Activated CD4-positive, alpha-beta memory T cell treated with anti-CD3 and anti-CD28 coated beads, Interleukin-2, amount 10 ng/mL, durations not matched to agents 7 days and 5 days (primary cell): ENCODE measurements around the gene NCOA3. TPM values are rescaled to one million over a fixed set of nuclear protein-coding genes. Genes with fewer than 3 reads are reported as not detected.

ENCODE experiments used
- CTCF ChIA-PET: fragments of 350-600 bp; sonication (Branson Sonifier 250); formaldehyde crosslinking; loops from one replicate; lab custom pipeline; 2021; ENCODE audit warnings: antibody characterized with exemption, inconsistent platforms; lab: Charles Lee
- POLR2A ChIA-PET: fragments of 350-600 bp; sonication (Branson Sonifier 250); formaldehyde crosslinking; loops from one replicate; lab custom pipeline; 2021; ENCODE audit warnings: antibody characterized with exemption; lab: Charles Lee
- DNase-seq: peaks from one replicate; pipeline ENCODE4 v3.0.0-alpha.2; 2020
- H3K27ac Mint-ChIP-seq: one replicate; pipeline ENCODE4 v1.8.0; 2021; ENCODE audit warnings: mild to moderate bottlenecking, mixed read lengths
- H3K27me3 Mint-ChIP-seq: one replicate; pipeline ENCODE4 v1.8.0; 2021; ENCODE audit warnings: mixed read lengths
- H3K36me3 Mint-ChIP-seq: one replicate; pipeline ENCODE4 v1.8.0; 2021; ENCODE audit warnings: low read depth, mixed read lengths
- H3K4me1 Mint-ChIP-seq: one replicate; pipeline ENCODE4 v1.8.0; 2021; ENCODE audit warnings: mixed read lengths
- H3K4me3 Mint-ChIP-seq: one replicate; pipeline ENCODE4 v1.8.0; 2021; ENCODE audit warnings: mild to moderate bottlenecking, mixed read lengths
- H3K9me3 Mint-ChIP-seq: one replicate; pipeline ENCODE4 v1.8.0; 2021; ENCODE audit warnings: mixed read lengths
- total RNA-seq, 2 experiments: library from RNA; stranded (reverse); gene quantifications; one replicate each; pipeline ENCODE4 v1.2.3, GENCODE V29; 2021

Gene NCOA3
- total RNA-seq, 2 experiments from 2014 or later, result 81.0 to 83.1 TPM

DNA sequence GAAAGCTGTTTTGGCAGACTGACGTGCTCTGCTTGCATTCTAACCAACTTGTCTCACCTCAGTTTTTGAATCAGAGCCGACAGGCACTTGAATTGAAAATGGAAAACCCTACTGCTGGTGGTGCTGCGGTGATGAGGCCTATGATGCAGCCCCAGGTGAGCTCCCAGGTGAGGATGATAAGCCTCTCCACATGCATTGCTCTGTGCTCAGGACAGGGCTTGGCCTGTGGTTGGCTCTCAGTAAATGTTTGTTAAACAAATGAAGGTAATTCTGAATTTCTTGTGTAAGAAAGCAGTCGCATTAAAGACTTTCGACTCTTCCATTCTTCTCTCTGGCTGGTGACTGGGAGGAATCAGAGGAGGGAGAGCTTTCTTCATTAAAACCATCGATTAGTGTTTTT is 147.3 kb downstream of the NCOA3 start:
- CTCF ChIA-PET, result interaction anchor here (1.0 to 1.2 kb wide), 2 partner anchors 15 to 453 kb away, joined by 4 read pairs; no protein-coding TSS in a partner anchor
- no peak for DNase-seq
- Mint-ChIP-seq H3K27me3 (no peaks in the 10 kb centered on the region), H3K36me3 (peaks cover 70% of the 10 kb centered on the region), H3K9me3 (no peaks in the 10 kb centered on the region), H3K27ac (no peak overlapping the region), H3K4me1 (no peaks in the 10 kb centered on the region), H3K4me3 (no peak overlapping the region)
- POLR2A ChIA-PET, result interaction anchor here (0.9 to 1.4 kb wide), 2 partner anchors 10 to 21 kb away, joined by 3 to 4 read pairs; no protein-coding TSS in a partner anchor

DNA sequence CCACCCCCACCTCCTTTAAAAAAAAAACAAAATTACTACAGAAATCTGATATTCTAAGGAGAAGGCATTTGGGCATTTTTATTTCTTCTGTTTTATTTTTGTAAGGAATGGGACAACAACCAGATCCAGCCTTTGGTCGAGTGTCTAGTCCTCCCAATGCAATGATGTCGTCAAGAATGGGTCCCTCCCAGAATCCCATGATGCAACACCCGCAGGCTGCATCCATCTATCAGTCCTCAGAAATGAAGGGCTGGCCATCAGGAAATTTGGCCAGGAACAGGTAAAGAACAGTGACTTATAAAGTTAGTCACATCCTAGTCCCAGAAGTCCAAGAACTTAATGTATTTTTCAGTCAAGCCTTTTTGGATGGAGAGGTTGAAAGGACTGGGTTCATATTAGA is 150.6 kb downstream of the NCOA3 start:
- POLR2A ChIA-PET, result no interaction called here
- H3K27me3 Mint-ChIP-seq, result no peaks in the 10 kb centered on the region
- CTCF ChIA-PET, result interaction anchor here (2.6 kb wide), 1 partner anchor 11 kb away, joined by 14 read pairs; no protein-coding TSS in a partner anchor
- H3K4me3 Mint-ChIP-seq, result no peak overlapping the region
- DNase-seq, result no peak
- H3K36me3 Mint-ChIP-seq, result peaks cover 74% of the 10 kb centered on the region
- H3K9me3 Mint-ChIP-seq, result no peaks in the 10 kb centered on the region
- no peak overlapping the region for H3K27ac Mint-ChIP-seq
- no peaks in the 10 kb centered on the region for H3K4me1 Mint-ChIP-seq

DNA sequence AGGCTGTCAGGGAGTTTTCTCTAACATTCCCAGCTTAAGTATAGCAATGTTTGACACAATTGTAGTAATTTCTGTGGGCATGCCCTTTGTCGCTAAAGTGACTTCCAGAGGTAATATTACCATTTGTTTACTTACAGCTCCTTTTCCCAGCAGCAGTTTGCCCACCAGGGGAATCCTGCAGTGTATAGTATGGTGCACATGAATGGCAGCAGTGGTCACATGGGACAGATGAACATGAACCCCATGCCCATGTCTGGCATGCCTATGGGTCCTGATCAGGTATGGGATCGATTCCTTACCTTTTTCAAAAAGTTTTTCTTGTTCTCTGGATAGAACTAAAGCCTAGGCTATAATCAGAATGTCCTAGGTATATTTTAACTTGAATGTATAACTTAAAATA is 151.1 kb downstream of the NCOA3 start:
- H3K27ac Mint-ChIP-seq, result no peak overlapping the region
- ChIA-PET CTCF (interaction anchor here (2.6 kb wide), 1 partner anchor 11 kb away, joined by 14 read pairs; no protein-coding TSS in a partner anchor), POLR2A (interaction anchor here (0.6 to 0.7 kb wide), 2 partner anchors 35 to 461 kb away, joined by 3 read pairs; no protein-coding TSS in a partner anchor)
- no peaks in the 10 kb centered on the region for H3K27me3 Mint-ChIP-seq
- no peak overlapping the region for H3K4me3 Mint-ChIP-seq
- peaks cover 74% of the 10 kb centered on the region for H3K36me3 Mint-ChIP-seq
- DNase-seq, result no peak
- no peaks in the 10 kb centered on the region for H3K9me3 Mint-ChIP-seq
- H3K4me1 Mint-ChIP-seq, result no peaks in the 10 kb centered on the region

DNA sequence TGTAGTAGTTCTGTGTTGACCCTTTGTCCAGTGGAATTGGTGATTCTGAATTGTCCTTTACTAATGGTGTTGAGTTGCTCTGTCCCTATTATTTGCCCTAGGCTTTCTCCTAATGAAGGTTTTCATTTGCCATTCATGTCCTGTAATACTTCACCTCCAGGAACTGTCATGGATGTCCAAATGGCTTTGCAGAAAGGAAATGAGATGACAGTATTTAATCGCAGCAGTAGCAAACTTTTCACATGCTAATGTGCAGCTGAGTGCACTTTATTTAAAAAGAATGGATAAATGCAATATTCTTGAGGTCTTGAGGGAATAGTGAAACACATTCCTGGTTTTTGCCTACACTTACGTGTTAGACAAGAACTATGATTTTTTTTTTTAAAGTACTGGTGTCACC is 152.2 kb downstream of the NCOA3 start:
- H3K27me3 Mint-ChIP-seq, result no peaks in the 10 kb centered on the region
- ChIA-PET CTCF (interaction anchor here (2.6 kb wide), 1 partner anchor 10 kb away, joined by 14 read pairs; no protein-coding TSS in a partner anchor), POLR2A (no interaction called here)
- H3K4me3 Mint-ChIP-seq, result no peak overlapping the region
- H3K9me3 Mint-ChIP-seq, result no peaks in the 10 kb centered on the region
- H3K27ac Mint-ChIP-seq, result no peak overlapping the region
- H3K36me3 Mint-ChIP-seq, result peaks cover 74% of the 10 kb centered on the region
- no peak for DNase-seq
- no peaks in the 10 kb centered on the region for H3K4me1 Mint-ChIP-seq

DNA sequence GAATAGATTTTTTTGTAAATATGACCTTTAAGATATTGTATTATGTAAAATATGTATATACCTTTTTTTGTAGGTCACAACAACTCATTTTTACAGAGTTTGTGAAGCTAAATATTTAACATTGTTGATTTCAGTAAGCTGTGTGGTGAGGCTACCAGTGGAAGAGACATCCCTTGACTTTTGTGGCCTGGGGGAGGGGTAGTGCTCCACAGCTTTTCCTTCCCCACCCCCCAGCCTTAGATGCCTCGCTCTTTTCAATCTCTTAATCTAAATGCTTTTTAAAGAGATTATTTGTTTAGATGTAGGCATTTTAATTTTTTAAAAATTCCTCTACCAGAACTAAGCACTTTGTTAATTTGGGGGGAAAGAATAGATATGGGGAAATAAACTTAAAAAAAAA is 152.7 kb downstream of the NCOA3 start:
- H3K27ac Mint-ChIP-seq, result no peak overlapping the region
- peaks cover 70% of the 10 kb centered on the region for H3K36me3 Mint-ChIP-seq
- H3K4me1 Mint-ChIP-seq, result no peaks in the 10 kb centered on the region
- no peaks in the 10 kb centered on the region for H3K27me3 Mint-ChIP-seq
- POLR2A ChIA-PET, result no interaction called here
- CTCF ChIA-PET, result interaction anchor here (2.6 kb wide), 1 partner anchor 9 kb away, joined by 14 read pairs; no protein-coding TSS in a partner anchor
- no peaks in the 10 kb centered on the region for H3K9me3 Mint-ChIP-seq
- H3K4me3 Mint-ChIP-seq, result no peak overlapping the region
- no peak for DNase-seq

DNA sequence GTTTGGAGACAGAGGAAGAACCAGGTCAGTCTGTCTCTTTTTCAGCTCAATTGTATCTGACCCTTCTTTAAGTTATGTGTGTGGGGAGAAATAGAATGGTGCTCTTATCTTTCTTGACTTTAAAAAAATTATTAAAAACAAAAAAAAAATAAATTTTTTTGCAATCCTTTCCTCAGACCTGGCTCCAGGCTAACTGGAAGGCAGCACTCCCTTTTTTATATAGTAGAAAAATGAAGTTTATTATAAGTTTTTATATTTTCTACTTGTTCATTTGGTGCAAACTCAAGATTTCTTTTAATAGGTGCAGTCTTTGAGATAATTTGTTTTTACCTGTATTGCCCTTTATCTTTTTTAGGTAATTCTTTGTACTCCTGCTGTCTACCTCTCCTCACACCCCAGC is 153.9 kb downstream of the NCOA3 start:
- Mint-ChIP-seq H3K9me3 (no peaks in the 10 kb centered on the region), H3K36me3 (peaks cover 64% of the 10 kb centered on the region), H3K27ac (no peak overlapping the region), H3K4me3 (no peak overlapping the region), H3K4me1 (no peaks in the 10 kb centered on the region), H3K27me3 (no peaks in the 10 kb centered on the region)
- CTCF ChIA-PET, result no interaction called here
- no peak for DNase-seq
- POLR2A ChIA-PET, result no interaction called here

DNA sequence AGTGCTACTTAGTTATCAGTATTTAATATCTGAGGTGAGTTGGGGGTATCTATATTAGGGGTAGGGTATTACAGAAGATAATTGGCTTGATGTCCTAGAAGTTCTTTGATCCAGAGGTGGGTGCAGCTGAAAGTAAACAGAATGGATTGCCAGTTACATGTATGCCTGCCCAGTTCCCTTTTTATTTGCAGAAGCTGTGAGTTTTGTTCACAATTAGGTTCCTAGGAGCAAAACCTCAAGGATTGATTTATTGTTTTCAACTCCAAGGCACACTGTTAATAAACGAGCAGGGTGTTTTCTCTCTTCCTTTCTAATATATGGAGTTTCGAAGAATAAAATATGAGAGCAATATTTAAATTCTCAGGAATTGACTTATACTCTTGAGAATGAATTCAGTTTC is 154.6 kb downstream of the NCOA3 start:
- peaks cover 62% of the 10 kb centered on the region for H3K36me3 Mint-ChIP-seq
- H3K9me3 Mint-ChIP-seq, result no peaks in the 10 kb centered on the region
- DNase-seq, result no peak
- ChIA-PET POLR2A (no interaction called here), CTCF (no interaction called here)
- H3K4me3 Mint-ChIP-seq, result no peak overlapping the region
- H3K4me1 Mint-ChIP-seq, result no peaks in the 10 kb centered on the region
- H3K27ac Mint-ChIP-seq, result no peak overlapping the region
- H3K27me3 Mint-ChIP-seq, result no peaks in the 10 kb centered on the region

DNA sequence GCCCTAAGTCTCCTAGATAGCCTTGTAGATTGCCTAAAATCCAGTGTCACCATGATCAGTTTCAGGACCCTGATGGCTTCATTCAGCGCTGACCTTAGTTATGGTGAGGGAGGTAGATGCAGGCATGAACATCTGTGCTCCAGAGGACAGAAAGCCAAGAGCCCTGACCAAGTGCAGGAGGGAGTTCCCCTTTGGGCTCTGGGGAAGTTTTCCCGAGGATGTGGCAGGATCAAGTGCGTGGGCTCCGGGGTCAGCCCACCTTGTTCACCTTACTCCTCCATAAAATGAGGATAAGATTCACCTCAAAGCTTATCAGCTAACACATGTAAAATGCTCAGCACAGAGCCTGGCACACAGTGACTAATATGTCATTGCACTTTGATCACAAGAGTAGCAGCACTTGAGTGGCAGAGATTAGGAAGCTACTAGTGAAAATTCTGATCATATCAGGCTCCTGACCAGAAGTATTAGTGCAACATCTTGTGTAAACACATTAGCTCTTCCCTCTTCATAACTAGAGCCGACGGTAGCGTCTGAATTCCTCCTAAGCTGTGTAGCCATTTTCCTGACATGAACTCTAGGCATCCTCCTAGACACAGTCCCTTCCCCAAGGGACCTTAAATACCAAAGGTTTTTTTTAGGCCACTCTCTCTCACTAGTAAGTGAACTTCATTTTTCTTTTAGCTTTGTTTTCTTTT is 158.4 kb downstream of the NCOA3 start:
- Mint-ChIP-seq H3K4me3 (no peak overlapping the region), H3K9me3 (no peaks in the 10 kb centered on the region), H3K4me1 (peaks cover 3% of the 10 kb centered on the region), H3K36me3 (peaks cover 37% of the 10 kb centered on the region), H3K27me3 (no peaks in the 10 kb centered on the region), H3K27ac (no peak overlapping the region)
- POLR2A ChIA-PET, result no interaction called here
- CTCF ChIA-PET, result interaction anchor here (0.7 to 1.3 kb wide), 3 partner anchors 10 to 276 kb away, joined by 3 read pairs; no protein-coding TSS in a partner anchor
- DNase-seq, result no peak

DNA sequence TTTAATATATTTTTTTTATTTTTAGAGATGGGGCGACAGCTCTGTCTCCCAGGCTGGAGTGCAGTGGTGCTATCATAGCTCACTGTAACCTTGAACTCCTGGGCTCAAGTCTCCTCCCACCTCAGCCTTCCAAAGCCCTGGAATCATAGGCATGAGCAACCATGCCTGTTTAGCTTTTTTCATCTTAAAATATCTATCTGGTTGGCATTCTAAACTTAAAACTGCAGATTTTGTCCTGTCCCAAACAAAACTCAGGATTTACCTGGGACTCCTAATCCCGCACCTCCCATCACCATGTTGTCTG is 158.9 kb downstream of the NCOA3 start:
- Mint-ChIP-seq H3K36me3 (peaks cover 32% of the 10 kb centered on the region), H3K9me3 (no peaks in the 10 kb centered on the region), H3K4me1 (peaks cover 3% of the 10 kb centered on the region), H3K27ac (no peak overlapping the region), H3K4me3 (no peak overlapping the region), H3K27me3 (no peaks in the 10 kb centered on the region)
- no peak for DNase-seq
- POLR2A ChIA-PET, result no interaction called here
- CTCF ChIA-PET, result interaction anchor here (0.7 to 0.9 kb wide), 2 partner anchors 11 to 277 kb away, joined by 3 read pairs; no protein-coding TSS in a partner anchor

DNA sequence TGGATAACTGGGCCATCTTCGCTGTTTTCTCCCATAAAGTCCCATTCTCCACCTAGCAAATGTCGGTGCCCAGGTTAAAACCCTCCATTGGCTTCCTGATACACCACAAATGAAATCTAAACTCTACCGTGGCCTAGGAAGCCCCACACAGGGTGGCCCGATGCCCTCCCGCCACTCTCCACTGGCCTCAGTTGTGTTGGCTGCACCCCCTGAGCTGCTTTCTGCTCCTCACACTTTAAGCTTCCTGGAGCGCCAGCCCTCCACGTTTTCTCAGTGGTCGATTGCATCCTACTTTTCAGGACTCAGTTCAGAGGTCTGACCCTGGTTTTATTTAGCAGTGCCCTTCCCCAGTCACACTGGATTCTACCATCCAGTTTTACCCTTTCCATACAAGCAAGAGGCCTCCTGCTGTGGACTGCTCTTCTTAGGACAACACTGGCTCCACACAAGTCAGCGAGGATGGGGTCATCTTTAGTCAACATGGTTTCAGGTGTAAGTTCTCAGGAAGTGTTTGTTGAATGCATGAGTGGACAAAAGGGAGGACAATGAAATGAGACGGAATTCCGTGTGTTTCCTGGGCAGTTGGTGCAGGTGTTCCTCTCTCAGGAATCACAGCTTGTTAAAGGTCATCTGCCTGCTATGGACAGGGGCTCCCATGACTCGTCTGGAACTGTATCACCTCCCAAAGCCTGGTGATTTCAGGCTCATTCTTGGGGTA is 159.5 kb downstream of the NCOA3 start:
- Mint-ChIP-seq H3K4me1 (peaks cover 3% of the 10 kb centered on the region), H3K27ac (no peak overlapping the region), H3K36me3 (peaks cover 28% of the 10 kb centered on the region), H3K9me3 (no peaks in the 10 kb centered on the region), H3K27me3 (no peaks in the 10 kb centered on the region), H3K4me3 (no peak overlapping the region)
- DNase-seq, result no peak
- ChIA-PET POLR2A (no interaction called here), CTCF (no interaction called here)

DNA sequence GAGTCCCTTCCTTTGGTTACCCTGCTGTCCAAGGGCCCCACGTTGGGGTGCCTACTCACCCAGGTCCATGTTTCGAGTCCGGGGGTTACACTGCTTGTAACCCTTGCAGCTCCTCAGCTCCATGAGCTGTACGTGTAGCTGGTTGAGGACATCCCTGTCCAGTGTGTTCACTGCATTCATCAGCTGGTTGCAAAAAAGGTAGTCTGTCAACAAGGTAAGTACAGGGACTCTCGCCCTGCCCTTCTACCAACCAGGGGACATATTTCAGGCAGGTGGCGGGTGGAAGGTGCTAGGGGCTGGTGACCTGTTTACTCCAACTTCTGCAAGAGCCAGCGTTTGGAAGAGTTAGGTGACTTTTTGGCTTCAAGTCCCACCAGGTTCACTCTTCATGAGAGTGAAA is 160.0 kb downstream of the NCOA3 start:
- CTCF ChIA-PET, result no interaction called here
- H3K4me3 Mint-ChIP-seq, result no peak overlapping the region
- peaks cover 23% of the 10 kb centered on the region for H3K36me3 Mint-ChIP-seq
- H3K9me3 Mint-ChIP-seq, result no peaks in the 10 kb centered on the region
- DNase-seq, result no peak
- H3K4me1 Mint-ChIP-seq, result peaks cover 3% of the 10 kb centered on the region
- no peaks in the 10 kb centered on the region for H3K27me3 Mint-ChIP-seq
- POLR2A ChIA-PET, result no interaction called here
- no peak overlapping the region for H3K27ac Mint-ChIP-seq

DNA sequence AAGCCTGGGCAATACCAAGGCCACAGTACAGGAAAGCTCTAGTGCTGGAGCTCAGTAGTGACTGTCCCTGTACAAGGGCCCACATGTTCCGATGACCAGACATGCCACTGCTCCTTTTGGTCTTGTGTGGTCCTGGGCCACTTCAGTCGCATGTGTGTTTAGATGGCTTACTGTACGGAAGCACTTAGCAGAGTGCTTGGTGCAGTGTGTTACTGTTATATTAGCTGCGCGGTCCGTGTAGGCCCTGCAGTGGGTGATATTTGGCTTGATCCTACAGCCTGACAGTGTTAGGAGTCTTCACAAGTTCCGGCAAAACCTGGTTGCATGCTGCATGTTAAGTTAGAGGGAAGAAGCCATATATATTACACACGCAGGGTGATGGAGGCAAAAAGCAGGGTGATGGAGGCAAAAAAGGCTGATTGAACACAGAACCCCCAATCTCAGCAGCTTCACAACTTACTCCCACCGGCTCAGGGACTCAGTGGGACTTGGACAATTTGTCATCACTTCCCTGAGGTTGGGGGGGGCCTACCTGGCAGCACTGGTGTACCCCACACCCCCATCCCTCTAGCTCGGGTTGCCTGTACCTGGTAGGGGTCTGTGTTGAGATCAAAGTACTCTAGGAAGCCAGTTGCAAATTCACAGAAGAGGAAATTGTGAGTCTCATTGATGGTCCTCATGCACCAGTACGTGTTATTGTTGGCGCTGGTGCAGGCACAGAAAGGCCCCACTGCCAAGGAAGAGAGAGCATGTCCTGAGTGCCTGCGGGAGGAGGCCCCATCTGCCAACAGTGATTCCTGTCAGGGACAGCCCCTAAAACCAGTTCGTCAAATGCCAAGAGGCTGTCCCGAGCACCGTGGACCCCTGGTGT is 161.0 kb downstream of the NCOA3 start:
- H3K27ac Mint-ChIP-seq, result no peak overlapping the region
- POLR2A ChIA-PET, result no interaction called here
- DNase-seq, result no peak

More for the DNA sequence above, 161.0 kb downstream of the NCOA3 start:
- Mint-ChIP-seq H3K27me3 (no peaks in the 10 kb centered on the region), H3K4me1 (peaks cover 3% of the 10 kb centered on the region), H3K4me3 (no peak overlapping the region), H3K9me3 (no peaks in the 10 kb centered on the region), H3K36me3 (peaks cover 15% of the 10 kb centered on the region)
- CTCF ChIA-PET, result interaction anchor here (1.3 to 3.0 kb wide), 4 partner anchors 9 to 279 kb away, joined by 3 to 14 read pairs (median 4); no protein-coding TSS in a partner anchor
